MM.1S (cell line): ENCODE data around the gene PHTF2.

Source experiments
- DNase-seq: peaks from one replicate; pipeline ENCODE4 v3.0.0-alpha.2; 2015
- H2AFZ ChIP-seq: fragments of 300-600 bp; sonication (generic); 2 replicates; pipeline ENCODE4 v1.6.0; 2016; ENCODE audit warnings: antibody characterized with exemption, low read length
- H3F3A ChIP-seq: fragments of 300-600 bp; sonication (generic); 2 replicates; pipeline ENCODE4 v1.6.1; 2016; ENCODE audit warnings: mild to moderate bottlenecking, antibody characterized with exemption, low read length, moderate library complexity, mixed read lengths; ENCODE audit not compliant: insufficient read depth
- H3K27ac ChIP-seq: fragments of 300-600 bp; sonication (generic); 2 replicates; pipeline ENCODE4 v1.5.1; 2016; ENCODE audit warnings: mild to moderate bottlenecking, low read length
- H3K27me3 ChIP-seq: fragments of 300-600 bp; sonication (generic); replicated peaks from 2 replicates; pipeline ENCODE4 v1.6.0; 2016; ENCODE audit warnings: low read length; ENCODE audit not compliant: insufficient read depth
- H3K36me3 ChIP-seq: fragments of 300-600 bp; sonication (generic); replicated peaks from 2 replicates; pipeline ENCODE4 v1.6.1; 2016; ENCODE audit warnings: mild to moderate bottlenecking, low read length, mixed read lengths; ENCODE audit not compliant: insufficient read depth
- H3K4me1 ChIP-seq: fragments of 300-600 bp; sonication (generic); 2 replicates; pipeline ENCODE4 v1.6.1; 2016; ENCODE audit warnings: low read length, mixed read lengths
- H3K4me2 ChIP-seq: fragments of 300-600 bp; sonication (generic); 2 replicates; pipeline ENCODE4 v1.6.0; 2016; ENCODE audit warnings: low read depth, low read length
- H3K4me3 ChIP-seq: fragments of 300-600 bp; sonication (generic); 2 replicates; pipeline ENCODE4 v1.5.1; 2016; ENCODE audit warnings: low read length, mixed read lengths
- H3K79me2 ChIP-seq: fragments of 300-600 bp; sonication (generic); 2 replicates; pipeline ENCODE4 v1.6.1; 2016; ENCODE audit warnings: mixed run types, low read length, mixed read lengths
- H3K9ac ChIP-seq: fragments of 300-600 bp; sonication (generic); 2 replicates; pipeline ENCODE4 v1.6.1; 2016; ENCODE audit warnings: low read length, mixed read lengths
- H3K9me2 ChIP-seq: fragments of 300-600 bp; sonication (generic); replicated peaks from 2 replicates; pipeline ENCODE4 v1.6.1; 2016; ENCODE audit warnings: mild to moderate bottlenecking, low read length, mixed read lengths; ENCODE audit not compliant: insufficient read depth
- H3K9me3 ChIP-seq: fragments of 300-600 bp; sonication (generic); replicated peaks from 2 replicates; pipeline ENCODE4 v1.6.1; 2016; ENCODE audit warnings: mild to moderate bottlenecking, low read length, mixed read lengths; ENCODE audit not compliant: insufficient read depth
- H4K20me1 ChIP-seq: fragments of 300-600 bp; sonication (generic); 2 replicates; pipeline ENCODE4 v1.6.1; 2016; ENCODE audit warnings: mild to moderate bottlenecking, low read length, moderate library complexity, mixed read lengths; ENCODE audit not compliant: insufficient read depth
- CTCF ChIP-seq: fragments of 300-600 bp; sonication (generic); IDR thresholded peaks from 2 replicates; pipeline ENCODE4 v1.5.1; 2016; ENCODE audit warnings: antibody characterized with exemption, low read length, mixed read lengths
- EZH2 ChIP-seq: fragments of 300-600 bp; sonication (generic); optimal IDR thresholded peaks from 2 replicates; pipeline ENCODE3; 2017; ENCODE audit warnings: low read depth, mild to moderate bottlenecking, antibody characterized with exemption, low read length, mixed read lengths
- EZH2phosphoT487 ChIP-seq: fragments of 300-600 bp; sonication (generic); IDR thresholded peaks from 2 replicates; pipeline ENCODE4 v1.6.1; 2018; ENCODE audit warnings: antibody characterized with exemption, low read length

PHTF2 gene

GRCh38 chr7:77765906-77766800 lies 32.4 kb upstream of the PHTF2 start:
- Histone ChIP-seq H3F3A (no peaks in the 10 kb centered on the region), H3K4me3 (no peak overlapping the region), H4K20me1 (no peaks in the 10 kb centered on the region; the same call in 1 of the 2 replicates), H3K79me2 (peaks cover 41% of the 10 kb centered on the region), H3K27me3 (no peaks in the 10 kb centered on the region), H3K36me3 (peaks cover 3% of the 10 kb centered on the region; the same call in 1 of the 2 replicates), H2AFZ (no peak overlapping the region), H3K9me3 (no peaks in the 10 kb centered on the region), H3K27ac (no peak overlapping the region), H3K9me2 (no peaks in the 10 kb centered on the region), H3K4me1 (no peaks in the 10 kb centered on the region), H3K4me2 (no peak overlapping the region), H3K9ac (no peak overlapping the region)
- TF ChIP-seq EZH2phosphoT487: no peak
- no peak for TF ChIP-seq CTCF
- TF ChIP-seq EZH2: no peak
- DNase-seq: no peak

GRCh38 chr7:77766801-77767605 lies 31.6 kb upstream of the PHTF2 start:
- no peak for TF ChIP-seq EZH2phosphoT487
- TF ChIP-seq EZH2: no peak
- no peak for TF ChIP-seq CTCF
- no peak overlapping the region for H3K4me2 ChIP-seq
- H3K9me3 ChIP-seq: no peaks in the 10 kb centered on the region
- no peak for DNase-seq
- peaks cover 3% of the 10 kb centered on the region; the same call in 1 of the 2 replicates for H3K36me3 ChIP-seq
- no peak overlapping the region for H3K9ac ChIP-seq
- no peaks in the 10 kb centered on the region for H3F3A ChIP-seq
- no peaks in the 10 kb centered on the region for H3K4me1 ChIP-seq
- H3K4me3 ChIP-seq: no peak overlapping the region
- no peaks in the 10 kb centered on the region; the same call in 1 of the 2 replicates for H4K20me1 ChIP-seq
- H3K79me2 ChIP-seq: peaks cover 35% of the 10 kb centered on the region
- H2AFZ ChIP-seq: no peak overlapping the region
- H3K9me2 ChIP-seq: no peaks in the 10 kb centered on the region
- no peaks in the 10 kb centered on the region for H3K27me3 ChIP-seq
- H3K27ac ChIP-seq: no peak overlapping the region

- Histone ChIP-seq H3K4me1 (no peaks in the 10 kb centered on the region), H3K79me2 (peaks cover 12% of the 10 kb centered on the region; the same call in 1 of the 2 replicates), H2AFZ (no peak overlapping the region), H3K27ac (no peak overlapping the region), H3K4me2 (no peak overlapping the region), H3F3A (no peaks in the 10 kb centered on the region), H3K9me3 (no peaks in the 10 kb centered on the region), H3K36me3 (peaks cover 3% of the 10 kb centered on the region; the same call in 1 of the 2 replicates), H3K9ac (no peak overlapping the region), H3K27me3 (no peaks in the 10 kb centered on the region), H3K4me3 (no peak overlapping the region), H4K20me1 (no peaks in the 10 kb centered on the region), H3K9me2 (no peaks in the 10 kb centered on the region)
- DNase-seq: no peak
- TF ChIP-seq CTCF (no peak), EZH2phosphoT487 (no peak)
Measured at GRCh38 chr7:77770316-77770715, 28.3 kb upstream of the PHTF2 start.
